HG03097 (cell line): ENCODE measurements around the gene LRRC25.

Source experiments
- ATAC-seq: cut with Tn5 transposase; IDR thresholded peaks from one replicate; pipeline ENCODE4 v1.9.1; 2021; ENCODE audit not compliant: unreplicated experiment, low FRiP score

LRRC25 gene

DNA sequence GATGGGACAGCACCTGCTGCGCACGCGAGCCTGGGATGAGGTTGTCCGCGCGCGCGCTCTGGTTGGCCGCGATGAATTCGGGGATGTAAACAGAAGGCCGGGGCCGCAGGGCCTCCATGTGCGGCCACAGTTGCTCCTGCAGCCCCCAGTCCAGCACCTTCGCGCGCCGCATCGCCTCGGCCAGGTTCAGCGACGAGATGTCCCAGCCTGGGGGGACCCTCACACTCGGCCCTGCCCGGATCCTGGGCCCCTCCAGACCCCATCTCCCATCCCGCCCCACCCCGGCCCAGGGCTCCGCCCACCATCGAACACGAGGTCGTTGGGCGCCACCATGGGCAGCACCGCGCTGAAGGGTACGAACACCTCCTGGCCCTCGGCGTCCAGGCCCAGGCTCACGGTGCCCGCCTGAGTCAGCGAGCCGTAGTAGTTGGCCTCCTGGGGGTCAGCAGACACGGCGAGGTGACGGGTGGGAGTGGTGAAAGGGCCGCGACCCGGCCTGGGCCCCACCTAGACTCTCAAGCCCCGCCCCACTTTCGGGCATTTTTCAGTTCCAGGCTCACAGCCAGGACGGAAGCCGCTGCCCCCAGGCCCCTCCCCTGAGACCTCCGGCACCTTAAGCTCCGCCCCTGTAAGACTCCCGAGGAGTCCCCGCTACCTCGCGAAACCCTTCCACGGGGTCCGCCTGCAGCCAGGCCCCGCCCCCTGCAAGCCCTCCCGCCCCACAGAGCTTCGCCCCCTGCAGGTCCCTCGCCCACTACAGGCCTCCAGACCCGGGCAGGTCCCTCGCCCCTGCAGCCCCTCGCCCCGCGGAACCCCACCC lies 39.5 kb upstream of the LRRC25 start:
- peak; percentile 36 for ATAC-seq

DNA sequence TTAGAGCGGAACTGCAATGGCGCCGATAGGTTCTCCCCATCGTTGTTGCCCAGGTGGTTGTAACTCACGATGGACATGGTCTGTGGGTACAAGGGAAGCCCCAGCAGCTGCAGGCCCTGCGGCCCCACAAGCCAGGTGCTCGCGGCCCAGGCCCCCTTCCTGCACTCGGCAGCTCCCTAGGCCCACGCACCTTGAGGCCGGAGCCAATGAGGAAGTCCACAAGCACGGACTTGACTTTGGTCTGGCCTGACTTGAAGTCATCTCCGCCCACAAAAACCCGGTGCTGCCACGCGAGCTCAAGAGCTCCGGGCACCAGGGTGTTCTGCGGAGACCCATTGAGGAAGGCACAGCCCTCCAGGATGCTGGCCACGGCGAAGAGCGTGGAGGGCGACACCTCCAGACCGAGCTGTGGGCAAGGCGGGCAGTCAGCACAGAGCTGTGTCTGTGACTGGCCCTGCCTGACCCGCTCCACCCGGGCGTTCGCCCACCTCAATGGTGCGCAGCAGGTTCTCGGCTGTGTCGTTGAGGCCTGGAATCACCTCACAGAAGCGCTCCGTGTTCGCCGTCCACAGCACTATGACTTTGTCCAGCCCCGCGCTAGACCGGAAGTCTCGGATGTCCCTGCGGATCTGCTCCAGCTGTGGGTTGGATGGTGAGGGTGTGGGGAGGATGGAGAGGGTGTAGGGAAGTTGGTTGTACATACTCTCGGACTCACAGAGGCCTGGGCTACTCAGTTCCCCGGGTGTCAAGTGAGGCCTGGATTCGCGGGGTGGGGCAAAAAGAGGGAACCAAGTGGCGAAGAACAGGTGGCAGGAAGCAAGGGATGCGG lies 38.6 kb upstream of the LRRC25 start:
- ATAC-seq = no peak

GRCh38 chr19:18435178-18435841 lies 37.9 kb upstream of the LRRC25 start:
- ATAC-seq = no peak

GRCh38 chr19:18434411-18435175 lies 37.2 kb upstream of the LRRC25 start:
- no peak for ATAC-seq

DNA sequence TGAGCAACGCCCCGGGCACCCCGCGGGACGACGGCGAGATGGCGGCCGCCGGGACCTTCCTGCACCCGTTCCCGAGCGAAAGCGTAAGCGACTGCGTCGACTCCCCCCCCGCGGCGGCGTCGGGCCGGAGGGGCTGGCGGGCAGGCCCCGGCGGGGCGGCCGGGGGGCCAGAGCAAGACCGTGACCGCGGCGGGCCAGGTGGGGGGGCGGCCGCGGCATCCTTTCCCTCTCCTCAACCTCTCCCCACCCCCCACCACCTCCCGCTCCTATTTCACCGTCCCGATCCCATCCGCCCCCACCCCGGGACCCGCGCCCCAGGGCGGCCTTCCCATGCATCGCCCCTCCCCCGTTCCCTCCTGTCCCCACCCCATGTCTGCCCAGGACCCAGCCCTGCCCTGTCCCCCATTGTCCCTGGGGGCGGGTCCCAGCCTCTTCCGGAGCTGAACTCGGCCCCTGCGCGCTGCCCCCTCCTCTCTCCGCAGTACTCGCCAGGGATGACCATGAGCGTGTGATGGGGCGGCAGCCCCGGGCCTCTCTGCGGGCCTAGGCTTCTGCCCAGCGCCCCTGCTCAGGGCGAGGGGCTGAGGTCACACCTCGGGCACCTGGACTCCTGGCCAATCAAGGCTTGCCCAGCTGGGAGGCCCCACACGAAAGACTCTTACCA lies 36.4 kb upstream of the LRRC25 start:
- ATAC-seq = no peak

DNA sequence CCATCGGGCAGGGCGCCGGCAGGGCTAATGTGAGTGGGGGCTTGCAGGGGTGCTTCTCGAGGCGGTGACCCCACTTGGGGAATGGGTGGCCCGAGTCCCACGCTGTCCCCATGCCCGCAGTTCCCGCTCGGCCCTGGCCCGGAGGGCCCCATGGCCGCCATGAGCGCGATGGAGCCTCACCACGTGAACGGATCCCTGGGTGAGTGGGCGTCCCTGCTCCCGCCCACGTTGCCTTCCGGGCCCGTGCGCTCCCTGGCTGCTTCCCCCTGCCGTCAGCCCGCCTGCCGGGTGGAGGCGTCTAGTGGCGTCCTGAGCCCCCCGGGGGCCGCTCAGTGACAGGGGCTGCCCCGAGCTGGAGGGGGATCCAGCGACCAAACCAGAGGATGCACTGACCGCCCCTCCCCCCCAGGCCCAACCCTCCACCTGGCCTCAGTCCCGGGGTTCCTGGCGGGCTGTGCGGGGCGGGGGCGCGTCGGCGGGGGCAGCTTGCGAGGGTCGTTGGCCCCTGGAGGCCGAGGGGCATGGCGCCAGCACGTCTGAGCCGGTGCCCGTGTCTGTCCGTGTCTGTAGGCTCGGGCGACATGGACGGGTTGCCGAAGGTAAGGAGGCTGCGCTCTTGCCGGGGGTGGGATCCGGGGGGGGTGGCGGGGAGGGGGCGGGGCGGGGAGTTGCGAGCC lies 35.7 kb upstream of the LRRC25 start:
- ATAC-seq = no peak

GRCh38 chr19:18432275-18433014 lies 35.0 kb upstream of the LRRC25 start:
- ATAC-seq = no peak

- no peak for ATAC-seq
These were observed 34.2 kb upstream of the LRRC25 start for GRCh38 chr19:18431351-18432197.

DNA sequence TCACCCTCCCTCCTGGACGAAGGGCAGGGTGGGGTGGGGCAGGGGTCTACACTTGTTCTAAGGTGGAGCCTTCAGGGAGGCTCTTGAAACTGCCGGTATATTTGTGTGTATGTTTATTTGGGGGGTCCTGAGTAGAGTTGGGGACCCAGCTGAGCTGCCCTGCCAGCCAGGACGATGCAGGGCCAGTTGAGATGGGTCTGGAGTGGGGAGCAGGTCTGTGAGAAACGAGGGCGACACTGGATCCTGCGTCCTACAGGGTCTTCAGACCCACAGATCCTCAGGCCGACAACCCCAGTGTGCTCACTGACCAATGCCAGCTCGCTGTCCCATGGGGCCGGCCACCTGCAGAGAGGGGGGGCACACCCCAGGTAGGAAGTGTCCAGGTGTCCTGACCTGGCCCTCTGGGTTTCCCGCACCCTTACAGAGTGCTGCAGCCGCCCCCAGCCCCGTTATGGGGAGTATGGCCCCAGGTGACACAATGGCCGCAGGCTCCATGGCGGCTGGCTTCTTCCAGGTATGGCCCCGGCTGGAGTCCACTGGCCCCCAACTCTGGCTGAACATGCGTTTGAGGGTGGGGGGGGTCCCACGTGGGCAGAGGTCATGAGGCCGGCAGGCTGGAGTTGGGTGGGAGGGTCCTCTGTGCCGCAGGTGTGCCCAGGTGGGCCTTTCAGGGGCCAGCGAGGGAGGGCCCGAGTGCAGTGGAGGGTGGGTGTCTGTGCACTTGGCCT lies 33.2 kb upstream of the LRRC25 start:
- no peak for ATAC-seq

DNA sequence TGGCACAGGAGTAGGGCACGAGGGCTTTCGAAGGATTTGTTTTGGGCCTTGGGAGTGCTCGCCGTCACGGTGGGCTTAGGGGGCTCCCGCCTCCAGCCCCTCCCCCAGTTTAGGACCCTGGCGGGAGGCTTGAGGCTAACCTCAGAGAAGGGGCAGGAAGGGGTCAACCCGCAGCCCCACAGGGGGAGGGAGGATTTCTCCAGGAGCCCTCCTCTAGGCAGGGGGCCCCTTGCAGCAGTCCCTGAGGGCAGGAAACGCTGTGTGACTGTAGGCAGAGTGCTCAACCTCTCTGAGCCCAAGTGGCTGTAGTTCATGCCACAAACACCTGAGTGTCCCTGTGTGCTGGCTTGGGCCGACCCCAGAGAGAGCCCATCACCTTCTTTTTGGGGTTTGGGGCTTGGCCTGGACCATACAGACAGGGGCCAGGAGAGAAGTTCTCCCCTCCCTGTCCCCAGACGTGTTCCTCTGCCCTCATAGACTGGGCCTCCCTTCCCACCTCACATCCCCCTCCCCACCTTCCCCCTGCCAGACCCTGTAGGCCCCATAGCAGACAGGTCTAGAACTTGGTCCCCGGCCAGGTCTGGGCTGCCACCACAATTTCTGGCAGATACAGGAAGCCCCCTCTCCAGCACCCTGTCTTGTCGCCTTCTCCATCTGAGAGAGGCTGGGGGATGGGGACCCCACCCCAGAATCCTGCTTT lies 32.4 kb upstream of the LRRC25 start:
- no peak for ATAC-seq

GRCh38 chr19:18428787-18429674 lies 31.6 kb upstream of the LRRC25 start:
- ATAC-seq = peak; percentile 44

DNA sequence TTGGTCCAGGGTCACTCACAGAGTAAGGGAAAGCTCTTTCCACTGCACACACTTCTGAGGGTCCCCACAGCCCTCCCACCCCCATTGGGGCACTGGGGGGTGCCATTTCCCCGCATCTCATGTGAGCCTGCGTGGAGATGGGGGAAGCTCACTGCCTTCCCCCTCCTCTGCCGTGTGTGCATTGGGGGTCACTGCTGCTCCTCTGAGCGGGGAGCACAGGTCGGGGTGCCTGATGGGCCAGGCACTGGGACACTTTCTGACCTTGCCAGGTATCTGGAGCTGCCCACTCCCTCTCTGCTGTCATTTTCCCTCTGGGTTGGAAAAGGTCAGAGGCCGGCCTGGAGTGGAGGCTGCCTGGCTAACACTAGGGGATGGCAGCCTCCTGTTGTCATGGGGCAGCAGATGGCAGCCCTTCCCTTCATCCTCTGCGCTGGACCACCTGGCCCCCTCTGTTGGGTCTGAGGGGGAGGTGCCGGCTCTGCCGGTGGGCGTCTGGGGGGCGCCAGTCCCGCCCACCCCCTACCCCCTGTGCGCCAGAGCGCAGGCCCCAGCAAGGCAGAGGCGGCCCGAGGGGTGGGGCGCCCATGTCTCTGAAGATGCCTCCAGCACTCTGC lies 30.9 kb upstream of the LRRC25 start:
- no peak for ATAC-seq

DNA sequence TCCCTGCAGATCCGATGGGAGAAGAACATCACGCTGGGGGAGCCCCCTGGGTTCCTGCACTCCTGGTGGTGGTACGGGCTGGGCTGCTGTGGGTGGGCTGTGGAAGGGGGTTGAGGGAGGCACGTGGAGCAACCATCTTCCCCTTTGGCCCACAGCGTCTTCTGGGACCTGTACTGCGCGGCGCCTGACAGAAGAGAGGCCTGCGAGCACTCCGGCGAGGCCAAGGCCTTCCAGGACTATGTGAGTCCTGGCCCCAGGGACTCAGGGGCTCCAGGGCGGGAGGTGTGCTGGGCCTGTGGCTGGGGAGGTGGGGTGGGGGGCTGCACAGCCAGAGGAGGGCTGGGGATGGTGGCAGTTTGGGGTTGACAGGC lies 30.3 kb upstream of the LRRC25 start:
- ATAC-seq = no peak

DNA sequence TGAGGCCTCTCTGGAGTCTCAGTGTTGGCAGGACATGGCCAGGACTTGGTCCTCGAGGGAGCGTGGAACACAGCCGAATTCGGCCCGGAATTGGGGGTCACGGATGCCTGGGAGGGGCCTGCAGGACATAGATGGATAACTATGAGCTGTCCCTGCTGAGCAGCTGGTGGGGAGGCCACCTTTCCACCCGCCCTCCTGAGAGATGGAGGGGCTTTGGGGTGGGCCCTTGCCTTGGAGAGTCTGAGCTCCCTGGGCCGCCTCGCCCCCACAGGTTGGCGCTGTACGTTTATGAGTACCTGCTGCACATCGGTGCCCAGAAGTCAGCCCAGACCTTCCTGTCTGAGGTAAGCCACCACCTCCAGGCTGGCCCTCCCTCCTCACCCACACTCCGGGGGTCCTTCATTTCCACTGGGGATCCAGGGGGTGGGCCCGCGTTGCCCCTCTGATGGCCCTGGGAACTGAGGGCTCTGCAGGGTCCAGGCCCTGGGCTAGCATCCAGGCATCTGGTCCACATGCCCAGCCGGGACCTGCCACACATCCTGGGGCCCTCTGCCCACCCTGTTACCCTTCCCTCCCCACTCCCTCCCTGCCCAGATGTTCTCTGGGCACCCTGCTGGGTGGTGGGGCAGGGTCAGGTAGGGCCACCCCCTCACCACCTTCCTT lies 29.8 kb upstream of the LRRC25 start:
- no peak for ATAC-seq

DNA sequence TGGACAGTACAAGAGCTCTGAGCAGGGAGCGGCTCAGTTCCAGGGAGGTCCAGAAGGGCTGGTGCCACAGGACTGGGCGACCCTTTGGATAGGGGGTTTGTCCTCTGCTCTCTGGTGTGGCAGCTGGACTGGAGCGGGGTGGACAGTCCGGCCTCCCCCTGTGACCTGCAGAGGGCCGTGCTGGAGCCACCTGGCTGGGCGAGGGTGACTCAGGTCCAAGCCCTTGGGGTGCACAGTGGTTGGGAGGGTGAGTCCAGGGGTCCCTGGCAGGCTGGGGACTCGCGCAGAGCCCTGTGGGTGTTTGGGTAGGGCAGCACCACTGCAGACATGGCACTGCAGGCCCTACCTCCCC lies 29.0 kb upstream of the LRRC25 start:
- no peak for ATAC-seq
